Measurements from ENCODE around the gene HTR4. TPM values are rescaled to one million over a fixed set of nuclear protein-coding genes. Genes with fewer than 3 reads are reported as not detected.

Gene HTR4
- total RNA-seq, 3 donors from 2014 or later: 15.0 to 18.8 (median 17.3) TPM

DNA sequence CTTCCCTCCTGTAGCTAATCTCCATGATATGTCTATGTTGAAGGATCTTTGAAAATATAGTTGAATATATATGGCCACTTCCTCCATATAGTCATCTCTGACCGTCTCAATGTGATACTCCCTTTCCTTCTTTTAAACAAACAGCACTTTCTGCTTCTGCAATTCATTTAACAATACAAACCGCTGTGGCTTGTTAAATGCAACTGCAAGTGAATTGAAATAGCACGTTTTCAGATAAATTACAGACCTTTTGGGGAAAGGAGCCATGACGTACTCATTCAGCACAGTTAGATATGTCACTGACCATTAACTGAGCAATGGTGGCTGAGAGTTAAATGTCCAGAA, 188.1 kb downstream of the HTR4 start:
- Histone ChIP-seq H3K36me3 (ENCODE audit: low read depth) (no peaks in the 10 kb centered on the region), H3K4me3 (no peak overlapping the region), H3K9me3 (no peaks in the 10 kb centered on the region), H3K4me1 (ENCODE audit: low read depth) (no peaks in the 10 kb centered on the region)
- ATAC-seq (no peak), DNase-seq (no peak)
- TF ChIP-seq, protein P1, sequence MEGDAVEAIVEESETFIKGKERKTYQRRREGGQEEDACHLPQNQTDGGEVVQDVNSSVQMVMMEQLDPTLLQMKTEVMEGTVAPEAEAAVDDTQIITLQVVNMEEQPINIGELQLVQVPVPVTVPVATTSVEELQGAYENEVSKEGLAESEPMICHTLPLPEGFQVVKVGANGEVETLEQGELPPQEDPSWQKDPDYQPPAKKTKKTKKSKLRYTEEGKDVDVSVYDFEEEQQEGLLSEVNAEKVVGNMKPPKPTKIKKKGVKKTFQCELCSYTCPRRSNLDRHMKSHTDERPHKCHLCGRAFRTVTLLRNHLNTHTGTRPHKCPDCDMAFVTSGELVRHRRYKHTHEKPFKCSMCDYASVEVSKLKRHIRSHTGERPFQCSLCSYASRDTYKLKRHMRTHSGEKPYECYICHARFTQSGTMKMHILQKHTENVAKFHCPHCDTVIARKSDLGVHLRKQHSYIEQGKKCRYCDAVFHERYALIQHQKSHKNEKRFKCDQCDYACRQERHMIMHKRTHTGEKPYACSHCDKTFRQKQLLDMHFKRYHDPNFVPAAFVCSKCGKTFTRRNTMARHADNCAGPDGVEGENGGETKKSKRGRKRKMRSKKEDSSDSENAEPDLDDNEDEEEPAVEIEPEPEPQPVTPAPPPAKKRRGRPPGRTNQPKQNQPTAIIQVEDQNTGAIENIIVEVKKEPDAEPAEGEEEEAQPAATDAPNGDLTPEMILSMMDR (IDR thresholded peaks at IDR 0.05): no peak
- intact Hi-C loops (cut with DNase I, micrococcal nuclease): no loop called here

DNA sequence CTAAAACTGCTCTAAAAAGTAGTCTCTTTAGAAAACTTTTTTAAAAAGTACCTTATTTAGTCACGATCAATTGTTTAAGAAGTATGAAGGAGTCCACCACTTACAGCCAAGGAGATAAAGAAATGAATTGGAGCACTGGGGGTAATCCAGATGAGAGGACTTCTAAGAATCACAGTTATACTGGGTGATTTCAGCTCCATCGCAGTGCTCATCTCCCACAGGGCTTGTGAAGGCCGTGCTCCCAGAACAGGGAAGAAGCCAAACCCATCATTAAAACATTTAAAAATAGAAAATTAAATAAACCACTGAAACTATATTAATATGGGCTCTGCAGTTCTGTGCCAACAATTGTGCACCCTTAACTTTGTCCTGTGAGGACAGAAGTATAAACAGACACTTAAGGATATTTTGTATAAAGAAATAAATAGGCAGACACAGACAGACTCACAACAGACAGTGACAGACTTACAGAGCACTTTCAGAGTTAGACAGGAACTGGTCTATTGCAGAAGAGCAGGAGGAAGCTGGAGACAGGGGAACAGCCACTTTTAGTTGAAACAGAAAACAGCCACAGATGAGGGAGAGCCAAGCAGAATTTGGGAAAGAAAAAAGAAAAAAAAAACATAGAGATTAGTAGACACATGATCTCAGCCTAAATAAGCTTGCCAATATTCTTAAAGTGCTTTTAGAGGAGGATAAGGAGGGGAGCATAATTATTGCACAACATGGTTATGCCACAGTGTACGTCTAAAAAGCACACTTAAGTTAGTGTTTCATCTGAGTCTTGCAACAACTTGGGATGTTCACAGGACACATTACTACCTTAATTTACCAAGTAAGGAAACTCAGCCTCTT, 188.7 kb downstream of the HTR4 start:
- DNase-seq: no peak
- Histone ChIP-seq H3K4me3 (no peak overlapping the region), H3K9me3 (no peaks in the 10 kb centered on the region), H3K36me3 (ENCODE audit: low read depth) (no peaks in the 10 kb centered on the region), H3K4me1 (ENCODE audit: low read depth) (no peaks in the 10 kb centered on the region)
- TF ChIP-seq, protein P1 (IDR thresholded peaks at IDR 0.05): no peak
- ATAC-seq: peak; percentile 18
- intact Hi-C loops (cut with DNase I, micrococcal nuclease): no loop called here

- Histone ChIP-seq H3K36me3 (ENCODE audit: low read depth) (no peaks in the 10 kb centered on the region), H3K4me3 (no peak overlapping the region), H3K9me3 (no peaks in the 10 kb centered on the region), H3K4me1 (ENCODE audit: low read depth) (no peaks in the 10 kb centered on the region)
- TF ChIP-seq, protein P1 (IDR thresholded peaks at IDR 0.05): no peak
- no peak for DNase-seq
- intact Hi-C loops (cut with DNase I, micrococcal nuclease): no loop called here
- no peak for ATAC-seq
These were observed 194.7 kb downstream of the HTR4 start for GRCh38 chr5:148459669-148460068.

DNA sequence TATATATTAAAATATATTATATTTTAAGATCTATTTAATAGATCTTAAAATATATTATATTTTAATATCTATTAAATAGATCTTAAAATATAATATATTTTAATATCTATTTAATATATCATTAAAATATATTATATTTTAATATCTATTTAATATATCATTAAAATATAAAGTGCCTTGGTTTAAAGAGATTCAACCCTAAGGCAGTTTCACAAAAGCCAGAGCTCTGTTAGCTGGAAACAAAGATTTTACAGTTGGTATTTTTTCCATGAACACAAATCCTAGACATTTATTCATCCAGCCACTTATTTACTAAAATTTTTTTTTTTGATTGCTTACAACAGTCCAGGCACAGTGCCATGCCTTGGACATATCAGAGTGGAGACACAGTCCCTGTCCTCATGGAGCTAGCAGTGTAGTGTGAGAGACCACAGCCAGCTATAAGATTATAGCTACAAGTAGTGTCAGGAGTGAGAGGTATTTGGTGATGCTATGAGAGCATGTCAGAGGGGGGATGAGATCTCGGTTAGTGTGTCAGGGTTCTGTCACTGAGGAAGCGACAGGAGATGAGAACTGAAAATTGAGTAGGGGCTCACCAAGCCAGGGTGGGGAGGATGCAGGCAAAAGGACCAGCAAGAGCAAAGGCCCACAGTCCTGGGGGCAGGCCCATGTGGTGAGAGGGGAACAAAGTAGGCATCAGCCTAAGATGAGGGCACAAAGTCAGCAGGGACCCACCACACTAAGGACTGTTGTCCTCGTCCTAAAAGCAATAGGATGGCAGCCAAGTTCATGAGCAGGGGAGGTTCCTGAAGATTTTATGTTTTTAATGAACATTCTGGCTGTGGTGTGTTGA, 196.1 kb downstream of the HTR4 start:
- intact Hi-C loops (cut with DNase I, micrococcal nuclease): no loop called here
- no peak for DNase-seq
- TF ChIP-seq, protein P1 (IDR thresholded peaks at IDR 0.05): no peak

DNA sequence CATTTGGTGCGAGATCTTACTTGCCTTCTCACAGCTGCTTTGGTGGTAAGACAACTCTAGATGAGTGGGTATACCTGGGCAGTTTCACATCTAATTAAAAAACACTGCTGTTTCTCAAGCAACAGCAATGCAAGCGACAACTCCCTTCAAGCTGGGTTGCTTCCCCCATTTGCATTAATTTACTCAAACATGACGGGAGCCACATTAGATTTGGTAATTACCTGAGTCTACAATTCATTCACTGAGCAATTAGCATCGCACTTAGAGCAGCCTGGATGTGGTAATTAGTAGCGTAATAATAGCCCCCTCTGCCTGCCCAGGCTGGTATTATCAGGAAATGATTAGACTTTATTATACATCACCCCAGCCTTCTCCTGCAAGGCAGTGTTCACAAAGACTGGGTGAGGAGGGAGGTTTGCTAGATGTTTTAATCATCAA, 197.1 kb downstream of the HTR4 start:
- intact Hi-C loops (cut with DNase I, micrococcal nuclease): no loop called here
- no peaks in the 10 kb centered on the region for H3K36me3 ChIP-seq (ENCODE audit: low read depth)
- TF ChIP-seq, protein P1 (IDR thresholded peaks at IDR 0.05): no peak
- DNase-seq (no peak), ATAC-seq (no peak)
- H3K4me1 ChIP-seq (ENCODE audit: low read depth): no peaks in the 10 kb centered on the region
- H3K9me3 ChIP-seq: no peaks in the 10 kb centered on the region
- H3K4me3 ChIP-seq: no peak overlapping the region

More for the DNA sequence above, 196.1 kb downstream of the HTR4 start:
- H3K4me3 ChIP-seq: no peak overlapping the region
- no peaks in the 10 kb centered on the region for H3K9me3 ChIP-seq
- H3K36me3 ChIP-seq (ENCODE audit: low read depth): no peaks in the 10 kb centered on the region
- H3K4me1 ChIP-seq (ENCODE audit: low read depth): no peaks in the 10 kb centered on the region
- no peak for ATAC-seq
